GM23248 (cell line): ENCODE measurements around the gene GNAS. TPM values are rescaled to one million over a fixed set of nuclear protein-coding genes. Genes with fewer than 3 reads are reported as not detected.
A peak's percentile ranks its signal among the peaks of the same experiment; 100 is the strongest.

Source experiments
- DNase-seq: peaks from one replicate; pipeline ENCODE4 v3.0.0-alpha.2; 2015
- H2AFZ ChIP-seq: fragments of 200-600 bp; sonication (generic); 2 replicates; pipeline ENCODE4 v1.6.1; 2016; ENCODE audit warnings: antibody characterized with exemption
- H3F3A ChIP-seq: fragments of 200-600 bp; sonication (generic); 2 replicates; pipeline ENCODE4 v1.6.1; 2016; ENCODE audit warnings: mild to moderate bottlenecking, antibody characterized with exemption, mixed run types; ENCODE audit not compliant: insufficient read depth
- H3K27ac ChIP-seq: fragments of 200-600 bp; sonication (generic); 2 replicates; pipeline ENCODE4 v1.5.1; 2016; ENCODE audit warnings: mild to moderate bottlenecking
- H3K27me3 ChIP-seq: fragments of 200-600 bp; sonication (generic); replicated peaks from 2 replicates; pipeline ENCODE4 v1.6.1; 2016; ENCODE audit warnings: mild to moderate bottlenecking; ENCODE audit not compliant: insufficient read depth
- H3K36me3 ChIP-seq: fragments of 200-600 bp; sonication (generic); 2 replicates; pipeline ENCODE4 v1.6.1; 2016; ENCODE audit warnings: low read depth, mild to moderate bottlenecking
- H3K4me1 ChIP-seq: fragments of 200-600 bp; sonication (generic); 2 replicates; pipeline ENCODE4 v1.6.1; 2016; ENCODE audit warnings: mild to moderate bottlenecking; ENCODE audit not compliant: insufficient read depth
- H3K4me2 ChIP-seq: fragments of 200-600 bp; sonication (generic); one replicate; pipeline ENCODE4 v1.6.1; 2016; ENCODE audit warnings: mild to moderate bottlenecking; ENCODE audit not compliant: unreplicated experiment
- H3K4me3 ChIP-seq: fragments of 200-600 bp; sonication (generic); 2 replicates; pipeline ENCODE4 v1.5.1; 2016; ENCODE audit warnings: mild to moderate bottlenecking
- H3K79me2 ChIP-seq: fragments of 200-600 bp; sonication (generic); 2 replicates; pipeline ENCODE4 v1.6.1; 2016; ENCODE audit warnings: mild to moderate bottlenecking; ENCODE audit not compliant: insufficient read depth
- H3K9ac ChIP-seq: fragments of 200-600 bp; sonication (generic); 2 replicates; pipeline ENCODE4 v1.6.1; 2016; ENCODE audit warnings: mild to moderate bottlenecking
- H3K9me2 ChIP-seq: fragments of 200-600 bp; sonication (generic); 2 replicates; pipeline ENCODE4 v1.6.1; 2016; ENCODE audit warnings: mixed run types, mild to moderate bottlenecking, moderate library complexity; ENCODE audit not compliant: insufficient read depth
- H3K9me3 ChIP-seq: fragments of 200-600 bp; sonication (generic); one replicate; pipeline ENCODE4 v1.6.1; 2017; ENCODE audit warnings: low read depth
- H4K20me1 ChIP-seq: fragments of 200-600 bp; sonication (generic); 2 replicates; pipeline ENCODE4 v1.6.0; 2016; ENCODE audit not compliant: insufficient read depth
- EZH2 ChIP-seq: fragments of 200-600 bp; sonication (generic); IDR thresholded peaks from 2 replicates; pipeline ENCODE4 v1.6.1; 2018; ENCODE audit warnings: antibody characterized with exemption, mild to moderate bottlenecking; ENCODE audit not compliant: insufficient read depth, poor library complexity, severe bottlenecking
- EZH2phosphoT487 ChIP-seq: fragments of 200-600 bp; sonication (generic); IDR thresholded peaks from 2 replicates; pipeline ENCODE4 v1.6.1; 2018; ENCODE audit warnings: antibody characterized with exemption, moderate library complexity, mild to moderate bottlenecking, low read depth; ENCODE audit not compliant: insufficient read depth
- WGBS, 2 experiments: methylation state at CpG; one replicate each; pipeline ENCODE4 v1.1.6; 2015 to 2017; ENCODE audit warnings: low lambda C conversion rate in 2 of 2, low coverage in 1 of 2; ENCODE audit errors: missing lambda C conversion rate in 2 of 2; 5-methylcytosine and 5-hydroxymethylcytosine counted together
- in situ Hi-C: fragments of 300-500 bp; cut with MboI; formaldehyde crosslinking; loops from 2 replicates; pipeline ENCODE4 v1.15.0; 2020
- polyA plus RNA-seq: library from polyadenylated mRNA; unstranded; fragments of >200 nt; fragmentation: Nextera tagmentation; extraction: Ambion mirVana; gene quantifications from 2 replicates; pipeline ENCODE4 v1.2.1, GENCODE V29; 2016
- total RNA-seq: library from RNA; depleted of rRNA; stranded (reverse); fragments of >200 nt; shearing (Covaris generic); gene quantifications from 2 replicates; pipeline ENCODE4 v1.2.3, GENCODE V29; 2014

GNAS gene
- total and polyA plus RNA-seq, 2 experiments from 2014 or later, result 421 to 904 TPM

DNA sequence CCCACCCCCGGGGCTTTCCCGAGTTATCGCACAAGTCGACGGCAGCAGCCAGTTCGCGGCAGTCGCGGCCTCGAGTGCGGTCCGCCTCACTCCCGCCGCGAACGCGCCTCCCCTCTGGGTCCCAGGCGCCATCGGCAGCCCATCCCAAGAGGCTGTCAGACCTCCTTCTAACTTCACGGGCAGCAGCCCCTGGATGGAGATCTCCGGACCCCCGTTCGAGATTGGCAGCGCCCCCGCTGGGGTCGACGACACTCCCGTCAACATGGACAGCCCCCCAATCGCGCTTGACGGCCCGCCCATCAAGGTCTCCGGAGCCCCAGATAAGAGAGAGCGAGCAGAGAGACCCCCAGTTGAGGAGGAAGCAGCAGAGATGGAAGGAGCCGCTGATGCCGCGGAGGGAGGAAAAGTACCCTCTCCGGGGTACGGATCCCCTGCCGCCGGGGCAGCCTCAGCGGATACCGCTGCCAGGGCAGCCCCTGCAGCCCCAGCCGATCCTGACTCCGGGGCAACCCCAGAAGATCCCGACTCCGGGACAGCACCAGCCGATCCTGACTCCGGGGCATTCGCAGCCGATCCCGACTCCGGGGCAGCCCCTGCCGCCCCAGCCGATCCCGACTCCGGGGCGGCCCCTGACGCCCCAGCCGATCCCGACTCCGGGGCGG is 1.6 kb downstream of the GNAS start:
- H3K27ac ChIP-seq, result no peak overlapping the region
- no peak overlapping the region for H3K9ac ChIP-seq
- no peaks in the 10 kb centered on the region for H4K20me1 ChIP-seq
- TF ChIP-seq EZH2phosphoT487, result no peak
- TF ChIP-seq EZH2, result no peak
- peaks cover 16% of the 10 kb centered on the region for H3K79me2 ChIP-seq
- in situ Hi-C loops, result loop anchor here (25.0 kb wide), 1 partner anchor 608 kb away; no protein-coding TSS in a partner anchor
- no peak overlapping the region for H3K4me2 ChIP-seq
- peaks cover 32% of the 10 kb centered on the region for H3K27me3 ChIP-seq
- no peaks in the 10 kb centered on the region for H3K36me3 ChIP-seq
- no peak for DNase-seq
- H3K9me3 ChIP-seq, result no peaks in the 10 kb centered on the region
- H2AFZ ChIP-seq, result peak overlapping the region; percentile 32
- peak overlapping the region; percentile 53 for H3K4me3 ChIP-seq
- no peaks in the 10 kb centered on the region for H3K9me2 ChIP-seq
- 61 to 63% methylated on average over 29 to 63 of the region's 63 CpGs for WGBS, 2 experiments
- H3F3A ChIP-seq, result no peaks in the 10 kb centered on the region
- H3K4me1 ChIP-seq, result peaks cover 3% of the 10 kb centered on the region; the same call in 1 of the 2 replicates

GRCh38 chr20:58854638-58855471 is 2.3 kb downstream of the GNAS start:
- Histone ChIP-seq H3K27me3 (peaks cover 38% of the 10 kb centered on the region), H3K27ac (no peak overlapping the region), H4K20me1 (no peaks in the 10 kb centered on the region), H2AFZ (peak overlapping the region; percentile 32), H3K4me1 (peaks cover 3% of the 10 kb centered on the region; the same call in 1 of the 2 replicates), H3K9me2 (no peaks in the 10 kb centered on the region), H3K4me3 (peak overlapping the region; percentile 53), H3K79me2 (peaks cover 8% of the 10 kb centered on the region), H3K9me3 (no peaks in the 10 kb centered on the region), H3F3A (no peaks in the 10 kb centered on the region), H3K36me3 (no peaks in the 10 kb centered on the region), H3K9ac (no peak overlapping the region), H3K4me2 (peak overlapping the region; percentile 41)
- WGBS, 2 experiments, result 34 to 58% methylated on average over 67 to 74 of the region's 75 CpGs
- TF ChIP-seq EZH2, result peak; percentile 13
- 0 out of 2 replicates have a peak, but pooled peaks have one; percentile 15 for TF ChIP-seq EZH2phosphoT487
- peak; percentile 47 for DNase-seq
- in situ Hi-C loops, result loop anchor here (25.0 kb wide), 1 partner anchor 607 kb away; no protein-coding TSS in a partner anchor

GRCh38 chr20:58855506-58856389 is 3.2 kb downstream of the GNAS start:
- Histone ChIP-seq H3F3A (no peaks in the 10 kb centered on the region), H2AFZ (no peak overlapping the region), H3K27ac (no peak overlapping the region), H3K79me2 (no peaks in the 10 kb centered on the region), H3K9me3 (no peaks in the 10 kb centered on the region), H4K20me1 (no peaks in the 10 kb centered on the region), H3K4me3 (no peak overlapping the region), H3K4me2 (no peak overlapping the region), H3K27me3 (peaks cover 47% of the 10 kb centered on the region), H3K4me1 (peaks cover 3% of the 10 kb centered on the region; the same call in 1 of the 2 replicates), H3K9ac (no peak overlapping the region), H3K36me3 (no peaks in the 10 kb centered on the region), H3K9me2 (no peaks in the 10 kb centered on the region)
- TF ChIP-seq EZH2phosphoT487 (no peak), EZH2 (peak; percentile 49)
- in situ Hi-C loops, result loop anchor here (25.0 kb wide), 1 partner anchor 607 kb away; no protein-coding TSS in a partner anchor
- 42 to 50% methylated on average over 38 to 57 of the region's 57 CpGs for WGBS, 2 experiments
- no peak for DNase-seq
